Activated naive CD4-positive, alpha-beta T cell treated with anti-CD3 and anti-CD28 coated beads, Interleukin-2, amount 10 ng/mL, durations not matched to agents 7 days and 5 days (primary cell): Measurements from ENCODE around the gene SLC24A3.

Source experiments
- CTCF ChIA-PET: fragments of 350-600 bp; sonication (Branson Sonifier 250); formaldehyde crosslinking; loops from one replicate; lab custom pipeline; 2021; ENCODE audit warnings: antibody characterized with exemption; lab: Charles Lee
- DNase-seq: peaks from one replicate; pipeline ENCODE4 v3.0.0-alpha.2; 2020
- H3K27ac Mint-ChIP-seq: one replicate; pipeline ENCODE4 v1.8.0; 2021; ENCODE audit warnings: mild to moderate bottlenecking, moderate library complexity, mixed read lengths
- H3K27me3 Mint-ChIP-seq: one replicate; pipeline ENCODE4 v1.8.0; 2021; ENCODE audit warnings: mild to moderate bottlenecking, mixed read lengths
- H3K36me3 Mint-ChIP-seq: one replicate; pipeline ENCODE4 v1.8.0; 2021; ENCODE audit warnings: mixed read lengths
- H3K4me1 Mint-ChIP-seq: one replicate; pipeline ENCODE4 v1.8.0; 2021; ENCODE audit warnings: mixed read lengths
- H3K4me3 Mint-ChIP-seq: one replicate; pipeline ENCODE4 v1.8.0; 2021; ENCODE audit warnings: mild to moderate bottlenecking, moderate library complexity, mixed read lengths
- H3K9me3 Mint-ChIP-seq: one replicate; pipeline ENCODE4 v1.8.0; 2021; ENCODE audit warnings: mixed read lengths

Gene SLC24A3

GRCh38 chr20:19317237-19318069, 105.0 kb downstream of the SLC24A3 start:
- DNase-seq, result no peak
- Mint-ChIP-seq H3K9me3 (no peaks in the 10 kb centered on the region), H3K4me3 (no peak overlapping the region), H3K4me1 (no peaks in the 10 kb centered on the region), H3K27ac (no peak overlapping the region), H3K27me3 (no peaks in the 10 kb centered on the region), H3K36me3 (no peaks in the 10 kb centered on the region)
- CTCF ChIA-PET, result no interaction called here

- Mint-ChIP-seq H3K4me1 (no peaks in the 10 kb centered on the region), H3K27ac (no peak overlapping the region), H3K9me3 (no peaks in the 10 kb centered on the region), H3K36me3 (no peaks in the 10 kb centered on the region), H3K4me3 (no peak overlapping the region), H3K27me3 (no peaks in the 10 kb centered on the region)
- no peak for DNase-seq
- CTCF ChIA-PET, result no interaction called here
Measured at GRCh38 chr20:19318610-19319009, 106.2 kb downstream of the SLC24A3 start.

DNA sequence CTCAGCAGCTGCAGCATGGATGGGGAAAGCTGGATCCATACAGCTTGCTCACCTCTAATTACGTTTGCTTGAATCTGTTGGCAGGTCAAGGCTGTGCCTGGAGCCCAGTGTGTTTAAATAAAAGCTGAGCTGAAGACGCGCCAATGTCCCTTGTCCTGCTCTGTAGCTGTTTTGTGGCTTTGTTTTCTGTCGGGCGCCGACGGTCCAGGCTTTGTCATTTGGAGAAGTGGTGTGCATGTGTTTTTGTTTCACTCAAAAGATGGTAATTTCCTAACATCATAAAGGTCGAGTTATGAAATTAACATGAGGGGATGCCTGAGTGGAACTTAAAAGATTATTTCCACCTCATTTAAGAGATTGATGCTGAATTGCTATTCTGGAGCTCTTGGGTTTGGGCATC, 107.6 kb downstream of the SLC24A3 start:
- CTCF ChIA-PET, result interaction anchor here (0.7 kb wide), 1 partner anchor 18 kb away, joined by 3 read pairs; no protein-coding TSS in a partner anchor
- H3K27ac Mint-ChIP-seq, result no peak overlapping the region
- no peaks in the 10 kb centered on the region for H3K4me1 Mint-ChIP-seq
- H3K27me3 Mint-ChIP-seq, result no peaks in the 10 kb centered on the region
- no peaks in the 10 kb centered on the region for H3K9me3 Mint-ChIP-seq
- DNase-seq, result no peak
- H3K36me3 Mint-ChIP-seq, result no peaks in the 10 kb centered on the region
- no peak overlapping the region for H3K4me3 Mint-ChIP-seq

DNA sequence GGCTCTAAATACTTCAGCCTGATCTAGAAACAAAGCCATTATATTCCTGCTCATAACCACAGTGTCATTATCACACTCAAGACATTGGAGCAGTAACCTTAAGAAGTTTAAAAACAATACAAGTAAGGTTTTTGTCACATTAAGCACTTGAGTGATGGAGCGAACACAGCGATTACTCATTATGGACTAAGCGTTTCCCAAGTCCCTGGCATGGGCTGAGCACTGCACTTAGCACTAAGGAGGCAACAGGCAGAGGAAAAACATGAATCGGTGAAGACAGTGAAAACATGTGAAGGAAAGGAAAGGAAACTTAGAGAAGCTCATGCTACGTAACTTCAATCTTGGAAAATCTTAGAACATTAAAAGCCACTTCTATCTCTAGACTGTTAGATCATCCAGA, 108.7 kb downstream of the SLC24A3 start:
- no peaks in the 10 kb centered on the region for H3K9me3 Mint-ChIP-seq
- no peaks in the 10 kb centered on the region for H3K36me3 Mint-ChIP-seq
- no peak overlapping the region for H3K4me3 Mint-ChIP-seq
- H3K4me1 Mint-ChIP-seq, result no peaks in the 10 kb centered on the region
- DNase-seq, result no peak
- H3K27ac Mint-ChIP-seq, result no peak overlapping the region
- no peaks in the 10 kb centered on the region for H3K27me3 Mint-ChIP-seq
- CTCF ChIA-PET, result no interaction called here

DNA sequence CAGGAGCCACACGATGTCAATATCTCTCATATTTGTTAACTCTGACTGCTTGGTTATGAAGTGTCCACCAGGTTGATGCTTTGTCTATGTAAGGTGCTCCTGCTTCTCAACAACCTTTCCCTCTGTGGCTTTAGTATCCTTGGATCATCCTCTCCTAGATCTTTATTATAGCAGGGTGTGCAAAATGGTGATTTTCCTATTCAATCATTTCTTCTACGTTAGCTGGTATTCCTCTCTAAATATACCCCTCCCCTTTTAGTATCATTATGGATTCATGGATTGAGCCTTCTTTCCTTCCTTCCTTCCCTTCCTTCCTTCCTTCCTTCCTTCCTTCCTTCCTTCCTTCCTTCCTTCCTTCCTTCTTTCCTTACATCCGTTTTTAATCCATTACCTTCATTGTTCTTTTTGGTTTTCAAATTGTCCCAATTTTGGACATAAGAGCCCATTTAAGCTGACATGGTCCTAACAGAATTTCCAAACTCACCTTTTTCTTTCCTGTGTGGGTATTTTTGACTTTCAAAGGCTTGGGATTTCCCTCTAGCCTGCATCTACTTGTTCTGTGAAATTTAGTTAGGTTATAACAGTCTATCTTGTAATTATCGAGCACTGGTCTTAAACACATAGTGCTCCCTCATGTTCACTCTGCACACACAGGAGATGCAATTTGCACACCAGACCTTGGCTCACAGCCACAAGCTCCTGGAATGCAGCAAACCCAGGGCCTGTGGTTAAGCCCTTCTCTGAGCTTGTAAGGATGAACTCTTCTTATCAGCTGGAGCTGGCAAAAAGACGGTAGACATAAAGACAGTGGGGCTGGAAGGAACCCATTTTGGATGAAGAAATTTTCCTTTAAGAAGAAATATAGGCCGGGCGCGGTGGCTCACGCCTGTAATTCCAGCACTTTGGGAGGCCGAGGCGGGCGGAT, 109.9 kb downstream of the SLC24A3 start:
- DNase-seq, result no peak
- no peak overlapping the region for H3K4me3 Mint-ChIP-seq
- H3K4me1 Mint-ChIP-seq, result no peaks in the 10 kb centered on the region
- H3K27ac Mint-ChIP-seq, result no peak overlapping the region
- H3K27me3 Mint-ChIP-seq, result no peaks in the 10 kb centered on the region
- no peaks in the 10 kb centered on the region for H3K9me3 Mint-ChIP-seq
- no peaks in the 10 kb centered on the region for H3K36me3 Mint-ChIP-seq
- CTCF ChIA-PET, result no interaction called here

- Mint-ChIP-seq H3K4me3 (no peak overlapping the region), H3K27me3 (no peaks in the 10 kb centered on the region), H3K27ac (no peak overlapping the region), H3K4me1 (no peaks in the 10 kb centered on the region), H3K9me3 (no peaks in the 10 kb centered on the region), H3K36me3 (no peaks in the 10 kb centered on the region)
- DNase-seq, result no peak
- CTCF ChIA-PET, result no interaction called here
Measured at GRCh38 chr20:19327401-19327800, 115.0 kb downstream of the SLC24A3 start.

GRCh38 chr20:19328676-19329075, 116.2 kb downstream of the SLC24A3 start:
- CTCF ChIA-PET, result no interaction called here
- H3K27me3 Mint-ChIP-seq, result no peaks in the 10 kb centered on the region
- no peak for DNase-seq
- H3K9me3 Mint-ChIP-seq, result no peaks in the 10 kb centered on the region
- H3K27ac Mint-ChIP-seq, result no peak overlapping the region
- H3K4me1 Mint-ChIP-seq, result no peaks in the 10 kb centered on the region
- no peaks in the 10 kb centered on the region for H3K36me3 Mint-ChIP-seq
- H3K4me3 Mint-ChIP-seq, result no peak overlapping the region

DNA sequence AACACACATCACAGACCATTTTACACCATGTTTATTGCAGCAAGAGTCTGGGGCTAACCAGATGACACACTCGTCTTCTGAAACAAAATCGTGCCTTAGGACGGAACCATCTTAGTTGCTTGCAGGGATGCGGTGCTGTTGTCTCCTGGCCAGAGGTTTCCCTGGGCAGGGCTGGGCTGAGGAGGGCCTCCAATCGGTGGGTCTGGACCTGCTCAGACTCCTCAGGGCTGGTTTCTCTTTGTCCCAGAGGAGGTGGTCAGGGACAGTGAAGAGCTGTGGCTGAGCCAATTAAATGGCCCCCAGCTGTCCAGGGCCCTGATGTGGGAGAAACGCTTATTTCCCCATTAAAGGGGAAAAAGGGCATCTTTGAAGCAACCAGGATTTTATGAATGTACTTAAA, 117.6 kb downstream of the SLC24A3 start:
- H3K27ac Mint-ChIP-seq, result no peak overlapping the region
- H3K4me3 Mint-ChIP-seq, result no peak overlapping the region
- DNase-seq, result no peak
- no peaks in the 10 kb centered on the region for H3K9me3 Mint-ChIP-seq
- H3K4me1 Mint-ChIP-seq, result no peaks in the 10 kb centered on the region
- H3K27me3 Mint-ChIP-seq, result no peaks in the 10 kb centered on the region
- H3K36me3 Mint-ChIP-seq, result no peaks in the 10 kb centered on the region
- CTCF ChIA-PET, result no interaction called here

DNA sequence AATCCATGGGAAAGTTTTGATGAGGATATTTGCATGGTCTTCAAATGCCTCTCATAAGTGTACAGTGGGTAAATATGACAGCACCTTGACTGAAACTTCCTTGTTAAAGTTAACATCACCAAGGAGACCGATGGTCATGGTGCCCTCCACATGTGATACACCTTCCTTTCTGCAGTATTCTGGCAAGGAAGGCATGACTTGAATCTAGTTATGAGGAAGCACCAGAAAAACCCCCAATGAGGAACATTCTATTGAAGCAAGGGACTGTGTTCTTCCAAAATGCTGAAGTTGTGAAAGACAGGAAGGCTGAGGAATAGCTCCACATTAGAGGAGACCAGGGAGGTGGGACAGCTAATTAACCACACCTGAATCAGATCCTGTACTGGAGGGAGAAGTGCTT, 118.3 kb downstream of the SLC24A3 start:
- no peaks in the 10 kb centered on the region for H3K27me3 Mint-ChIP-seq
- no peaks in the 10 kb centered on the region for H3K4me1 Mint-ChIP-seq
- DNase-seq, result no peak
- H3K4me3 Mint-ChIP-seq, result no peak overlapping the region
- no peaks in the 10 kb centered on the region for H3K9me3 Mint-ChIP-seq
- H3K27ac Mint-ChIP-seq, result no peak overlapping the region
- no peaks in the 10 kb centered on the region for H3K36me3 Mint-ChIP-seq
- CTCF ChIA-PET, result no interaction called here

- H3K36me3 Mint-ChIP-seq, result no peaks in the 10 kb centered on the region
- no peak overlapping the region for H3K27ac Mint-ChIP-seq
- no peaks in the 10 kb centered on the region for H3K4me1 Mint-ChIP-seq
- no peak for DNase-seq
- CTCF ChIA-PET, result interaction anchor here (0.6 kb wide), 1 partner anchor 452 kb away, joined by 4 read pairs; no protein-coding TSS in a partner anchor
- no peak overlapping the region for H3K4me3 Mint-ChIP-seq
- no peaks in the 10 kb centered on the region for H3K9me3 Mint-ChIP-seq
- no peaks in the 10 kb centered on the region for H3K27me3 Mint-ChIP-seq
Measured at GRCh38 chr20:19333563-19333962, 121.1 kb downstream of the SLC24A3 start.

DNA sequence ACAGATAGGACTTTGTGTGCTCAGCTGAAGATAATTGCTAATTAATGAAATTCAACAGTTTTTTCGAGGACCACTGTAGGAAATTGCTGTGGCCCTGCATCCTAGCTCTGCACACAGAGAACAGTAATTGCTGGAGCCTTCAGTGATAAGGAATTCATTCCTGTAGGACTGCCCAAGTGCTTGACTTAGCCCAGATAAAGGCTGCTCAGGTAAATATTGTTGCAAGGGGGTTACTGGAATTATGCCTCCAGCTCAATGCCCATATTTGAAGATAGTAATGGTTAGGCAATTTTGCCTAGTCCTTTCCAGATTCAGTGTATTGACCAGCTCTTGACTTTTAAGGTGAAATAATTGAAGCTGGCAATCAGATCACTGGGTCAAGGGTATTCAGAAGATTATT, 122.9 kb downstream of the SLC24A3 start:
- CTCF ChIA-PET, result no interaction called here
- DNase-seq, result no peak
- H3K27ac Mint-ChIP-seq, result no peak overlapping the region
- no peaks in the 10 kb centered on the region for H3K27me3 Mint-ChIP-seq
- no peak overlapping the region for H3K4me3 Mint-ChIP-seq
- H3K36me3 Mint-ChIP-seq, result no peaks in the 10 kb centered on the region
- H3K9me3 Mint-ChIP-seq, result no peaks in the 10 kb centered on the region
- H3K4me1 Mint-ChIP-seq, result no peaks in the 10 kb centered on the region

- Mint-ChIP-seq H3K36me3 (no peaks in the 10 kb centered on the region), H3K27me3 (no peaks in the 10 kb centered on the region), H3K4me3 (no peak overlapping the region), H3K27ac (no peak overlapping the region), H3K9me3 (no peaks in the 10 kb centered on the region), H3K4me1 (no peaks in the 10 kb centered on the region)
- CTCF ChIA-PET, result no interaction called here
- no peak for DNase-seq
Measured at GRCh38 chr20:19335916-19336315, 123.5 kb downstream of the SLC24A3 start.

- no peaks in the 10 kb centered on the region for H3K4me1 Mint-ChIP-seq
- no peaks in the 10 kb centered on the region for H3K27me3 Mint-ChIP-seq
- H3K4me3 Mint-ChIP-seq, result no peak overlapping the region
- H3K36me3 Mint-ChIP-seq, result no peaks in the 10 kb centered on the region
- no peaks in the 10 kb centered on the region for H3K9me3 Mint-ChIP-seq
- DNase-seq, result no peak
- no peak overlapping the region for H3K27ac Mint-ChIP-seq
- CTCF ChIA-PET, result no interaction called here
Measured at GRCh38 chr20:19336631-19337030, 124.2 kb downstream of the SLC24A3 start.

DNA sequence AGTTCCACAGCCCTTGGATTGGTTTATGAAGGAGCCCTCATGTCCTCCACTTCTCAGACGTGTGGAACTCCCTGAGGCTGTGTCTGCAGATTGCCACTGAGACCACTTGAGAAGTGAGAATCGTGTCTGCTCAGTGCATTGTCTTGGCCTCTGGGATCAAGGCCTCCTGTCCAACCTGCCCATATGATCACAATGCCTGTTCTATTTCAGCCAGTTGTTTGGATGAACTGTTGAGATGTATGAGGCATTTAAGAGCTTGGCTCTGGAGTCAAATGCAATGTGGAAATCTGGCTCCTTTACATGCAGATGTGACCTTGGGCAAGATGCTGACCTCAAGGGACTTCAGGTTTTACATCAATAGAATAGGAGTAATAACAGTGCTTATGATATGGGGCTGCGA, 125.9 kb downstream of the SLC24A3 start:
- Mint-ChIP-seq H3K4me1 (no peaks in the 10 kb centered on the region), H3K27ac (no peak overlapping the region), H3K27me3 (no peaks in the 10 kb centered on the region), H3K4me3 (no peak overlapping the region), H3K36me3 (no peaks in the 10 kb centered on the region), H3K9me3 (no peaks in the 10 kb centered on the region)
- DNase-seq, result no peak
- CTCF ChIA-PET, result interaction anchor here (0.7 kb wide), 1 partner anchor 1068 kb away, joined by 3 read pairs; no protein-coding TSS in a partner anchor
